Stimulated activated CD8-positive, alpha-beta memory T cell treated with anti-CD3 and anti-CD28 coated beads, Interleukin-4, amount 100 ng/mL, for 4 hours (primary cell): ENCODE measurements around the gene SLC25A47.
"Not testable (repeated sequence)": the region's sequence is repeated elsewhere in the genome, so short reads cannot be mapped to it uniquely, and the experiment has no call there.

Experiments
- DNase-seq, 2 donors: peaks; one replicate each; pipeline ENCODE4 v3.0.0-alpha.2; 2020; ENCODE audit warnings: low read depth in 2 of 2, low spot score in 1 of 2

Gene SLC25A47

DNA sequence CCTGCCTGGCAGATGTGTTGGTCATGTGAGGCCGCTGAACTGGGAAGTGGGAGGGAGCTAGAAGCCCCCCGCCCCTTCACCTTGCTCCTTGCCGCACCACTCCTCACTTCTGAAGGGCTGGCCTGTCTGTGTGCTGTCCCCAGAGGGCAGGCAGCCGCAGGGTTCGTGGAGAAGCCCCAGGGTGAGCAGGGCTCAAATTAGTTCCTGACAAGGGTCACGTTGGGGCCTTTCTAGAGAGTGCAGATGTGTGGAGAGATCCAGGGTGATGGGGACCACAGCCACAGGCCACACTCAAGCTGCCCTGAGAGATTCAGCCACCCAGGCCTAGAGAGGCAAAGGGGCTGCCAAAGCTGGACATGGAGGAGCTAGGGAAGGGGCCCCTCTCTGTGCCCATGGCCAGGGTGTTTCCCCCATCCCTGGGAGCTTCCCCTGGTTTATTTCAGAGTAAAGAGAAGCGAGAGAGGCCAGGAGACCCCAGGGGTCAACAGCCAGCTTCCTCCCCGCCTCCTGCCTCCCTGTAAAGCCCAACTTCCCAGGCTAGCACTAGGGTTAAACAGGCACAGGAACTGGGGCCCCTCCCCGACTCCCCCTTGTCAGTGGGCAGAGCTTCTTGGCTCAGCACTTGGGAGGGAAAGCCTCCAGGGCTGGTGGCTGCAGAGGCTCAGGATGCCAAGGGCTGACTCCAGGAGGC, 33.1 kb upstream of the SLC25A47 start:
- no peak for DNase-seq

DNA sequence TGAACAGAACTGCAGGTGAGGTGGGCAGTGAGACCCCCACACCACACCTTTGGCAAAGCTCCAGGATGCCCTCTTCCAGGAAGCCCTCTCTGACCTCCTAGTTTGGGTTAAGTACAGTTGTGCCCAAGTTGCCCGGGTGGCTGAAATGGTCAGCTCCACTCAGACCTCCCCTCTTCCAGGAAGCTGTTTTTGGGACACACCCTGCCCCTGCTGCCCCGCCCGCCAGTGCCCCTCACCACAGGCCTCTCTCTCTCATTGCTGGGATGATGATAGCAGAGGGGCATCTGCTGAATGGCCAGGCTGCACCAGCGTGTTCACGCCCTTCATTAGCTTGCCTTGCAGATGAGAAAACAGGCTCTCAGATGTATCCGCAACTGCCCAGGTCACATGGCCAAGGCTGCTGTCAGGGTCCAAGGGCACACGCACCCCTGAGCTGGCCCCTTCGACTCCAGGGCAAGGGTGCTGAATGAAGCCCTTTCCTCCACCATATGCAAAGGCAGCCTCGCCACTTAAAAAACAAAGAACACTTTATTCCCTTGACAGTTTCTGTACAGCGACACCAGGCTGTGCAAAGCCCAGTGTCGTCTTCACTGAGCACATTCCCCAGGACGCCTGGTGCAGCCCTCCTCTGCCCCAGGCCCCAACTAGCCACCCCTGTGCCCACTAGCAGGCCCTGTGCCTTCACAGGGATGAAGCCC, 32.4 kb upstream of the SLC25A47 start:
- no peak for DNase-seq

GRCh38 chr14:100291305-100292075, 31.6 kb upstream of the SLC25A47 start:
- no peak for DNase-seq

- DNase-seq = no peak
Observed at GRCh38 chr14:100292301-100292775, 30.8 kb upstream of the SLC25A47 start.

DNA sequence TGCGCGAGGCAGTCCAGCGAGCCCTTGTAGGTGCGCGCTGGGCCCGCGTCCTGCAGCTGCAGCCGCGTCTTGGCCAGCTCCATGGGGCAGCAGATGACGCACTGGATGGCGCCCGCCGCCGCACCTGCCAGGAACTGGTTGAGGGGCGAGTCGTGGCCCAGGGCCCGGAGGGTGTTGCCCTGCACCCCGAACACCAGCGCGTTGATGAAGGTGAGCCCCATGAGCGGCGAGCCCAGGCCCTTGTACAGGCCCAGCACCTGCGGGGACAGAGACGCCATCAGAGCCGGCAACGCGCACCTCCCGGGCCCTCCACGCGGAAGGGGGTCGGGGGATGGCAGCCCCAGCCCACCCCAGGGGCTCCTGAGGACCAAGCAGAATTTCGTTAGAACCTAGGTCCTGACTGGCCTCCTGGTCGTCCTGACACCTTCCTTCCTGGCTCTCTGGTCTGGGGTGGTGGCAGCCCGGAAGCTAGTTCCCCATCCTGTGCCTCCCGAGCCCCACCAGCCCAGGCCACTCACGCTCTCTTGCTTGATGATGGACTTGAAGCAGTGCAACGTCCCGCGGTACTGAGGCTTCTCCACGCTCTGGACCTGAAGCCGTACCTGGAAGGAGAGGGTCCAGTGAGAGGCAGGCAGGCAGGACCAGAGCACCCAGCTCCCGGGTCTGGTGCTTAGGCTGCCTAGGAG, 30.2 kb upstream of the SLC25A47 start:
- DNase-seq = no peak

- DNase-seq = no peak
Observed at GRCh38 chr14:100293497-100294212, 29.5 kb upstream of the SLC25A47 start.

DNA sequence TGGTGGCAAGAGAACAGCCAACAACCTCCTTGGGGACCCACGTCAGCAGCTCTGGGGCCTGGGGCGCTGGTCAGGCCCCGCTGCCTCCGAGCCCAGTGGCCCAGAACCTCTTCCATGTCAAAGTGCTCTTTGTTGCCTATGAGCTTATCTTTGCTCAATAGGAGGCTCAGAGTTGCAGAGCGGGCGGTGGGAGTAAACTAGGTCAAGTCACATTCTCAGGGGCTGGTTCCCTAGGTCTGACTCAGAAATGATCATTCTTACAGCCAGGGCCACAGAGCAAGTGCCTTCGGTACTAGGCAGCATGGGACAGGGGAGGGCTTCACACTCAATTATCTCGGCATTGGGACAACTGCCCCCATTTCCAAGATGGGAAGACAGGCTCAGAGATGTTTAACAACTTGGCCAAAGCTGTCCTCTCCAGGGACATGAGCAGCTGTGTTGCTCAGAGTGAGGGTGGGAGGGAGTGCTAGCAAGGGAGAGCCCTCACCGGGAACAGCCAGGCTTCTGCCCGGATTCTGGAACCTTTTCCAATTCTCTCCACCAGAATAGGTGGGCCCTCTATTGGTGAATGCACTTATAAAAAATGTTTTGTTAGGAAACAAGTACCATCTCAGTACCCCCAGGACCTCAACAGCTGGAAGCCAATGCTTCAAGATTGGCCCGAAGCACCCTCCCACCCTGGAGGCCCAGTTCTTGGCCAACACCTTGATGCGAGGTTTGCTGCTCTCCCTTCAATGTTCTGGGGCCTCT, 28.8 kb upstream of the SLC25A47 start:
- no peak for DNase-seq

- no peak for DNase-seq
Observed at GRCh38 chr14:100294963-100295330, 28.2 kb upstream of the SLC25A47 start.

GRCh38 chr14:100295376-100296105, 27.6 kb upstream of the SLC25A47 start:
- DNase-seq = no peak

- DNase-seq = no peak
Observed at GRCh38 chr14:100296106-100296651, 27.0 kb upstream of the SLC25A47 start.

DNA sequence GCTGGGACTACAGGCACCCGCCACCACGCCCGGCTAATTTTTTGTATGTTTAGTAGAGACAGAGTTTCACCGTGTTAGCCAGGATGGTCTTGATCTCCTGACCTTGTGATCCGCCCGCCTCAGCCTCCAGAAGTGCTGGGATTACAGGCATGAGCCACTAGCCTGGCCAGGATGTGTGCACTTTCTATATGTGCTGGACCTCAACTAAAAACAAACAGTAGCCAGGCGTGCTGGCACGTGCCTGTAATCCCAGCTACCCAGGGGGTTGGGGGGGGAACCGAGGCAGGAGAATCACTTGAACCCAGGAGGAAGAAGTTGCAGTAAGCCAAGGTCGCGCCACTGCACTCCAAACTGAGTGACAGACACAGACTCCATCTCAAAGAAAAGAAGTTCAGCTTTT, 26.4 kb upstream of the SLC25A47 start:
- not testable (repeated sequence) for DNase-seq

DNA sequence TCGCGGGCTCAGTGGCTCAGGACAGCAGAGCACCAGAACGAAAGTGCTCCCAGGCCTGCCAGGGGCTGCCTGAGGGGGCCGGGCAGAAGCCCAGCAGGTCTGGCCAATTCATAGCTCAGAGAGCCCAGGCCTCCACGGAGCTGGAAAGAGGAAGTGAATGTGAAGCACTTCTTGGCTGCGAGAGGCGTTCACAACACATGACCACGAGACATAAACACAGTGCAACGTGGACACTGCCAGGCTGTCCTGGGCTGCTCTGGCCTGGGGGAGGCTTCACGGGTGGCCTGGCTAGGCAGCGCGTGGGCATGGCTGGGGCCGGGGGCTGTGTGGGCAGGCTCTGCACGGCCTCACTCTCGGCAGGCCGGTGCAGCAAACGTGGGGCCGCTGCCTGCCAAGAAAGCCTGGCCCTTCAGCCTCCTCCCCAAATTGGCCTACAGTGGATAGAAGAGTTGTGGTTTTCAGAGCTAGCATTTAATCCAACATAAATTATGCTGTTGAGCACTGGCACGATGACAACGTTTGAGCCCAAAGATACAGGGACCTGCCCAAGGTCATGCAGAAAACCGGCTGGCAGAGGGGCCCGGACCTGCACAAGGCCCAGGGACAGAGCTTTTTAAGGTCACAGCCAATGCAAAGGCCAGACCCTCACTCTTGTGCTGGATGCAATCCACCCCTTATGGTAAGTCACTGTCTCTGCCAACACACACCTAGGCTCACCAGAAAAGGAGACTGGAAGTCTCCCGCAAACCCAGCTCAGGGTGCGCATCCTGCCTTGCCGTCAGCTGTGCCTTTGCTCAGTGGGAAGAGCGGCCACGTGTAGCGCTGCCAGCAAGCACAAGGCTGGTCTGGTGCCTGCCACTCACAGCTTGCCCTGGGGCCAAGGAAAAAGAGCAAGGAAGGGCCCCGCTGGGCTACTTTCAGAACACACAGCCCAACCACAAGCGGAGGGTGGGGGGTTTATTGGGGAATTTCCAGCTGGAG, 25.5 kb upstream of the SLC25A47 start:
- DNase-seq = no peak

- no peak for DNase-seq
Observed at GRCh38 chr14:100298551-100299237, 24.4 kb upstream of the SLC25A47 start.

GRCh38 chr14:100299238-100299560, 23.9 kb upstream of the SLC25A47 start:
- no peak for DNase-seq

DNA sequence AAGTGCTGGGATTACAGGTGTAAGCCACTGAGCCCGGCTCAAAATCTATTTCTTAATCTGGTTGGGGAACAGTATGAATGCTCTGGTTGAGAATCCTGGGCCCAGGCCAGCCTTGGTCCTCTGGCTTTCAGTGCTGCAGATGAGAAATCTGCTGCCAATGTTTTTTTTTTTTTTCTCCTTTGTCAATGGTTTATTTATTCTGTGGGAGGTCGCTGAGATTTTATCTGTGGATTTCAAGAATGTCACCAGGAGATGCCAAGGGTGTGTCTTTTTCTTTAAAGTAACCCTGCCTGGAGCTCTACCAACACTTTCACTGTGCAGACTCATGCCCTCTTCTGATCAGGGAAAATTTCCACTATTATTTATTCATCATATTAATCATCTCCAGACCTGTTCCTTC, 20.5 kb upstream of the SLC25A47 start:
- no peak for DNase-seq

GRCh38 chr14:100303179-100303578, 20.0 kb upstream of the SLC25A47 start:
- no peak for DNase-seq

DNA sequence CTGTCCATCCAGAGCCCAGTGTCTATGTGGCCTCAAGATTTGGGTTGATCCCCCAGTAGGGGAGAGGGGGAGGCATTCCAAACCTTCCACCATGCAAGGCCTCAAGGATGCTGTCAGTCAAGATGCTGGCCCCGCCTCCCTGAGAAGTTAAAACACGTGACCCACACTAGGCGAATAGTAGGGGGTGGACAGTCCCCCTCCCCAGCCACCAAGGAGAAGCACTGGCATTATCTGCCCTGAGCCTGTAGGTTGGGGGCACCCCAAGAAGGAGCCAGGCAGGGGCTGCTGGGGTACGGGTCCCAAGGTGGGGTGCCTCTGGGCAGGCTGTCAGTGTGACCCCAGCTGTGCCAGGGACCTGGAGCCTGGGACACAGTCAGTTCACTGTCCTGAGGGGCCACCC, 19.2 kb upstream of the SLC25A47 start:
- no peak for DNase-seq
